H1 (cell line): ENCODE measurements around the gene NUP210L. TPM values are rescaled to one million over a fixed set of nuclear protein-coding genes. Genes with fewer than 3 reads are reported as not detected.

Experiments
- CTCF ChIA-PET: fragments of 300-600 bp; sonication (Branson Sonifier 250); formaldehyde crosslinking; loops from one replicate; lab custom pipeline; 2021; ENCODE audit not compliant: partially characterized antibody; lab: Charles Lee
- POLR2A ChIA-PET: fragments of 300-600 bp; sonication (Branson Sonifier 250); formaldehyde crosslinking; loops from one replicate; lab custom pipeline; 2021; ENCODE audit warnings: inconsistent platforms; ENCODE audit not compliant: partially characterized antibody; lab: Charles Lee
- DNase-seq, 2 experiments: peaks; one replicate each; pipeline versions ENCODE4 v3.0.0 to v3.0.0-alpha.2; 2010 to 2022; ENCODE audit warnings: low spot score in 2 of 2, low read depth in 1 of 2, mixed read lengths in 1 of 2
- FAIRE-seq: peaks from 2 replicates; lab custom pipeline; 2011; peaks lifted over from hg19 to GRCh38; lab: Jason Lieb, UNC
- H2AFZ ChIP-seq: 2 replicates; pipeline ENCODE4 v1.8.1; 2012; ENCODE audit warnings: low read length, inconsistent platforms
- H2AK5ac ChIP-seq: 2 replicates; pipeline ENCODE4 v1.6.1; 2013; ENCODE audit warnings: low read depth, low read length
- H2BK120ac ChIP-seq: replicated peaks from 2 replicates; pipeline ENCODE3; 2013; ENCODE audit warnings: low read depth, low read length, inconsistent platforms
- H2BK12ac ChIP-seq: 2 replicates; pipeline ENCODE4 v1.6.1; 2013; ENCODE audit warnings: low read depth, low read length
- H2BK15ac ChIP-seq: 2 replicates; pipeline ENCODE4 v1.6.1; 2013; ENCODE audit warnings: low read length
- H2BK20ac ChIP-seq: 2 replicates; pipeline ENCODE4 v1.6.1; 2013; ENCODE audit warnings: low read length
- H2BK5ac ChIP-seq: 2 replicates; pipeline ENCODE4 v1.6.1; 2013; ENCODE audit warnings: low read depth, low read length
- H3K14ac ChIP-seq: 2 replicates; pipeline ENCODE4 v1.6.1; 2013; ENCODE audit warnings: inconsistent platforms; ENCODE audit not compliant: insufficient read length
- H3K18ac ChIP-seq: 2 replicates; pipeline ENCODE4 v1.6.1; 2013; ENCODE audit warnings: low read length; ENCODE audit errors: extremely low read depth
- H3K23ac ChIP-seq: 2 replicates; pipeline ENCODE4 v1.6.1; 2013; ENCODE audit warnings: inconsistent platforms; ENCODE audit not compliant: insufficient read length
- H3K23me2 ChIP-seq: 2 replicates; pipeline ENCODE4 v1.6.1; 2013; ENCODE audit warnings: low read depth, low read length
- H3K27ac ChIP-seq: 2 replicates; pipeline ENCODE4 v1.6.1; 2011; ENCODE audit warnings: low read depth, low read length, inconsistent platforms
- H3K27me3 ChIP-seq, 4 experiments: replicated peaks in 1 of 4; 1 replicate in 1 of 4; 2 replicates in 3 of 4; pipeline versions ENCODE4 v1.6.1 to v1.8.1; 2011 to 2013; ENCODE audit warnings: low read length in 3 of 4, mild to moderate bottlenecking in 3 of 4, inconsistent platforms in 2 of 4, mixed read lengths in 2 of 4, moderate library complexity in 1 of 4; ENCODE audit not compliant: control insufficient read depth in 3 of 4, insufficient read depth in 3 of 4; ENCODE audit errors: extremely low read depth in 1 of 4
- H3K36me3 ChIP-seq, 4 experiments: 2 replicates each; pipeline versions ENCODE4 v1.6.1 to v1.8.1; 2011 to 2013; ENCODE audit warnings: mild to moderate bottlenecking in 4 of 4, low read length in 3 of 4, moderate library complexity in 2 of 4, control low read depth in 1 of 4, inconsistent platforms in 1 of 4; ENCODE audit not compliant: insufficient read depth in 4 of 4, control insufficient read depth in 2 of 4
- H3K4ac ChIP-seq: replicated peaks from 2 replicates; pipeline ENCODE3; 2013; ENCODE audit warnings: low read length, low read depth, mixed read lengths, inconsistent platforms; ENCODE audit not compliant: insufficient read length
- H3K4me1 ChIP-seq, 4 experiments: replicated peaks in 1 of 4; 1 replicate in 1 of 4; 2 replicates in 3 of 4; pipeline versions ENCODE4 v1.6.1 to v1.8.1; 2011 to 2013; ENCODE audit warnings: low read length in 3 of 4, inconsistent platforms in 2 of 4, mixed read lengths in 1 of 4; ENCODE audit not compliant: insufficient read depth in 4 of 4, control insufficient read depth in 3 of 4
- H3K4me2 ChIP-seq, 2 experiments: 2 replicates each; pipeline versions ENCODE4 v1.6.1 to v1.8.1; 2011 to 2013; ENCODE audit warnings: low read depth in 2 of 2, low read length in 2 of 2, control low read depth in 1 of 2, inconsistent platforms in 1 of 2, mild to moderate bottlenecking in 1 of 2; ENCODE audit not compliant: insufficient read depth in 1 of 2
- H3K4me3 ChIP-seq, 4 experiments: fragments of 200-600, 300-600 bp in 1 of 4; sonication (generic), shearing (Covaris generic), sonication (Bioruptor Twin) in 1 of 4; 2 replicates each; pipeline versions ENCODE4 v1.5.1 to v1.8.1; 2011 to 2016; ENCODE audit warnings: low read length in 4 of 4, low read depth in 3 of 4, control low read depth in 2 of 4, inconsistent platforms in 2 of 4, mild to moderate bottlenecking in 2 of 4, mixed read lengths in 1 of 4, moderate library complexity in 1 of 4; ENCODE audit not compliant: insufficient read depth in 2 of 4; ENCODE audit errors: extremely low read depth in 1 of 4
- H3K56ac ChIP-seq: replicated peaks from 2 replicates; pipeline ENCODE3; 2013; ENCODE audit warnings: low read depth, mild to moderate bottlenecking, mixed read lengths, low read length, inconsistent platforms; ENCODE audit not compliant: insufficient read length
- H3K79me1 ChIP-seq: 2 replicates; pipeline ENCODE4 v1.6.1; 2013; ENCODE audit warnings: low read depth, low read length, control low read depth
- H3K79me2 ChIP-seq, 2 experiments: 2 replicates each; pipeline versions ENCODE4 v1.6.1 to v1.8.1; 2012 to 2013; ENCODE audit warnings: low read length in 2 of 2, mild to moderate bottlenecking in 2 of 2, inconsistent platforms in 1 of 2; ENCODE audit not compliant: insufficient read depth in 2 of 2, control insufficient read depth in 1 of 2
- H3K9ac ChIP-seq, 4 experiments: replicated peaks in 1 of 4; 1 replicate in 1 of 4; 2 replicates in 3 of 4; pipeline versions ENCODE4 v1.6.1 to v1.8.1; 2011 to 2013; ENCODE audit warnings: low read depth in 3 of 4, low read length in 3 of 4, control low read depth in 2 of 4, mild to moderate bottlenecking in 2 of 4, moderate library complexity in 2 of 4, inconsistent platforms in 1 of 4; ENCODE audit errors: extremely low read depth in 1 of 4
- H3K9me3 ChIP-seq, 2 experiments: 2 replicates each; pipeline versions ENCODE4 v1.6.1 to v1.8.1; 2012 to 2013; ENCODE audit warnings: mild to moderate bottlenecking in 2 of 2, moderate library complexity in 2 of 2, control low read depth in 1 of 2, inconsistent platforms in 1 of 2, low read depth in 1 of 2, low read length in 1 of 2, mixed read lengths in 1 of 2; ENCODE audit not compliant: insufficient read depth in 2 of 2
- H4K20me1 ChIP-seq, 2 experiments: replicated peaks in 1 of 2; 2 replicates each; pipeline versions ENCODE3 to v1.8.1; 2011 to 2013; ENCODE audit warnings: inconsistent platforms in 2 of 2, low read length in 2 of 2, mild to moderate bottlenecking in 1 of 2; ENCODE audit not compliant: insufficient read depth in 2 of 2, control insufficient read depth in 1 of 2
- H4K5ac ChIP-seq: 2 replicates; pipeline ENCODE4 v1.6.1; 2013; ENCODE audit warnings: low read length, low read depth, mixed read lengths, inconsistent platforms; ENCODE audit not compliant: insufficient read length
- H4K8ac ChIP-seq: 2 replicates; pipeline ENCODE4 v1.8.0; 2013; ENCODE audit warnings: mild to moderate bottlenecking, moderate library complexity, low read length, inconsistent platforms; ENCODE audit not compliant: insufficient read depth; ENCODE audit errors: extremely low read depth
- H4K91ac ChIP-seq: replicated peaks from 2 replicates; pipeline ENCODE3; 2013; ENCODE audit warnings: low read length, mixed read lengths, inconsistent platforms; ENCODE audit not compliant: insufficient read length
- ASH2L ChIP-seq: fragments of 200-600, 300-600 bp; sonication (generic); IDR thresholded peaks from one replicate; pipeline ENCODE4 v1.7.1; 2017; ENCODE audit warnings: low read length
- ATF3 ChIP-seq: IDR thresholded peaks from 2 replicates; pipeline ENCODE4 v1.6.1; 2011; ENCODE audit warnings: low read depth, mild to moderate bottlenecking, low read length; ENCODE audit not compliant: insufficient read depth
- BACH1 ChIP-seq: IDR thresholded peaks from 2 replicates; pipeline ENCODE4 v1.6.1; 2012; ENCODE audit warnings: low read length, improper control_type of control experiment
- BCL11A ChIP-seq, 2 experiments: IDR thresholded peaks; one replicate each; pipeline ENCODE4 v1.6.1; 2011; ENCODE audit warnings: low read depth in 2 of 2, low read length in 2 of 2, mild to moderate bottlenecking in 2 of 2
- BRCA1 ChIP-seq: IDR thresholded peaks from 2 replicates; pipeline ENCODE4 v1.6.1; 2012; ENCODE audit warnings: low read depth, low read length, improper control_type of control experiment
- GTF2F1 ChIP-seq: IDR thresholded peaks from 2 replicates; pipeline ENCODE4 v1.6.1; 2012; ENCODE audit warnings: low read depth, low read length, improper control_type of control experiment, borderline replicate concordance
- NANOG ChIP-seq: IDR thresholded peaks from 2 replicates; pipeline ENCODE4 v1.6.1; 2011; ENCODE audit warnings: low read length, low read depth, mild to moderate bottlenecking, inconsistent platforms; ENCODE audit not compliant: insufficient read depth, poor library complexity, severe bottlenecking
- POLR2AphosphoS5 ChIP-seq: IDR thresholded peaks from 2 replicates; pipeline ENCODE4 v1.6.1; 2011; ENCODE audit warnings: low read depth, low read length
- RNF2 ChIP-seq: fragments of 200-900, 300-1000 bp; sonication (generic); IDR thresholded peaks from 2 replicates; pipeline ENCODE4 v1.7.1; 2016; ENCODE audit warnings: borderline replicate concordance, low read depth, mild to moderate bottlenecking, antibody characterized with exemption, low read length; ENCODE audit not compliant: poor library complexity, severe bottlenecking; ENCODE audit errors: missing control alignments
- SP2 ChIP-seq: IDR thresholded peaks from 2 replicates; pipeline ENCODE4 v1.6.1; 2012; ENCODE audit warnings: mild to moderate bottlenecking, low read length, inconsistent platforms
- SP4 ChIP-seq: IDR thresholded peaks from 2 replicates; pipeline ENCODE4 v1.6.1; 2012; ENCODE audit warnings: low read length, inconsistent platforms
- TCF12 ChIP-seq: IDR thresholded peaks from 2 replicates; pipeline ENCODE4 v1.6.1; 2011; ENCODE audit warnings: low read depth, mild to moderate bottlenecking, low read length
- WGBS, 2 experiments: shearing (Covaris generic) in 1 of 2; methylation state at CpG; one replicate each; pipeline versions ENCODE4 v1.1.6 to v1.1.7; 2013 to 2015; ENCODE audit warnings: low lambda C conversion rate in 2 of 2, mixed read lengths in 2 of 2, inconsistent platforms in 1 of 2, low coverage in 1 of 2, missing lambda C conversion rate in 1 of 2; ENCODE audit not compliant: insufficient replicate concordance in 2 of 2, insufficient coverage in 1 of 2, insufficient read length in 1 of 2; ENCODE audit errors: extremely low coverage in 1 of 2, missing lambda C conversion rate in 1 of 2; 5-methylcytosine and 5-hydroxymethylcytosine counted together
- polyA plus RNA-seq, 7 experiments: library from polyadenylated mRNA; depleted of rRNA in 3 of 7; stranded (reverse) in 5 of 7; unstranded in 2 of 7; fragments of >200 nt in 5 of 7; fragments of 200-250 nt in 2 of 7; gene quantifications; 1 replicate in 5 of 7; 2 replicates in 1 of 7; 4 replicates in 1 of 7; pipeline versions ENCODE4 v1.2.1 to v1.2.3, GENCODE V29; 2011 to 2013; ENCODE audit warnings: missing spikeins in 2 of 7, mixed read lengths in 2 of 7
- total RNA-seq: library from RNA; stranded (reverse); fragmentation: NEBNext Ultra II Directional; extraction: Animal tissue kit (Norgen Biotek cat#: 25700); gene quantifications from 2 replicates; pipeline ENCODE4 v1.2.1, GENCODE V29; 2021

Gene NUP210L
- total and polyA plus RNA-seq, 2 of the 8 experiments (the other 6 are each of a cell fraction or from before 2014, with no cell fraction given), result not detected

GRCh38 chr1:154174654-154175053 is 19.8 kb upstream of the NUP210L start:
- DNase-seq (no peak), FAIRE-seq (no peak)
- H4K20me1 ChIP-seq, result peaks cover 21 to 33% of the 10 kb centered on the region in 2 experiments
- no peak overlapping the region for H2BK5ac ChIP-seq
- peaks cover 38 to 64% of the 10 kb centered on the region in 2 experiments for H3K79me2 ChIP-seq
- no peak overlapping the region for H3K14ac ChIP-seq
- H2AFZ ChIP-seq, result no peak overlapping the region
- H3K4me1 ChIP-seq, result peaks cover 8 to 11% (median 11%) of the 10 kb centered on the region in 4 experiments; a peak in 6 of 7 replicates
- H2BK15ac ChIP-seq, result no peak overlapping the region
- H2BK12ac ChIP-seq, result no peak overlapping the region
- no peak overlapping the region for H3K18ac ChIP-seq
- H3K4me3 ChIP-seq, result no peak overlapping the region
- no peak overlapping the region for H3K27ac ChIP-seq
- no peak overlapping the region for H2BK120ac ChIP-seq
- H3K23ac ChIP-seq, result no peak overlapping the region
- no peak overlapping the region for H3K4ac ChIP-seq
- H4K91ac ChIP-seq, result no peak overlapping the region
- H2BK20ac ChIP-seq, result no peak overlapping the region
- TF ChIP-seq SP4 (no peak), ASH2L (no peak), TCF12 (no peak), ATF3 (no peak), RNF2 (no peak), BRCA1 (no peak), NANOG (no peak), GTF2F1 (no peak), POLR2AphosphoS5 (no peak), BCL11A (IDR thresholded peaks at IDR 0.05; ENCODE audit: low read depth in 2 of 2, low read length in 2 of 2) (no peak), SP2 (no peak), BACH1 (no peak)
- H3K56ac ChIP-seq, result no peak overlapping the region
- peaks cover 25 to 67% (median 53%) of the 10 kb centered on the region in 4 experiments for H3K36me3 ChIP-seq
- 89% methylated on average over 4 of the region's 4 CpGs; no CpG with 5 or more reads in 1 of the 2 experiments for WGBS, 2 experiments
- no peak overlapping the region for H3K4me2 ChIP-seq
- peaks cover 17% of the 10 kb centered on the region; the same call in 1 of the 2 replicates for H3K79me1 ChIP-seq
- H4K8ac ChIP-seq, result no peak overlapping the region
- H4K5ac ChIP-seq, result no peak overlapping the region
- no peak overlapping the region for H2AK5ac ChIP-seq
- no peak overlapping the region for H3K9ac ChIP-seq
- ChIA-PET CTCF (interaction anchor here (0.6 to 1.7 kb wide), 3 partner anchors 58 to 494 kb away, joined by 3 to 4 read pairs (median 3); no protein-coding TSS in a partner anchor), POLR2A (interaction anchor here (1.0 to 5.5 kb wide), 5 partner anchors 8 to 63 kb away, joined by 3 to 19 read pairs (median 4); partner anchors contain the start of gene NUP210L)
- no peaks in the 10 kb centered on the region for H3K9me3 ChIP-seq
- no peaks in the 10 kb centered on the region for H3K23me2 ChIP-seq
- no peaks in the 10 kb centered on the region for H3K27me3 ChIP-seq
